WTC11 (cell line): ENCODE results near the gene VKORC1. TPM values are rescaled to one million over a fixed set of nuclear protein-coding genes. Genes with fewer than 3 reads are reported as not detected.

Experiments
- ATAC-seq: fragments of 200-7000 bp; cut with Tn5 transposase; 2 replicates; pipeline ENCODE4 v1.10.0; 2021; ENCODE audit warnings: mild to moderate bottlenecking, moderate library complexity
- CTCF ChIA-PET: fragments of 300-600 bp; sonication (Branson Sonifier 250); formaldehyde crosslinking; loops from one replicate; lab custom pipeline; 2021; ENCODE audit warnings: antibody characterized with exemption; lab: Charles Lee
- POLR2A ChIA-PET: fragments of 350-600 bp; sonication (Branson Sonifier 250); formaldehyde crosslinking; loops from one replicate; lab custom pipeline; 2021; ENCODE audit warnings: antibody characterized with exemption; lab: Charles Lee
- DNase-seq: peaks from one replicate; pipeline ENCODE4 v3.0.0; 2021; ENCODE audit warnings: low spot score
- H3K27ac Mint-ChIP-seq: 2 replicates; pipeline ENCODE4 v1.8.0; 2021; ENCODE audit warnings: mixed read lengths
- H3K27me3 Mint-ChIP-seq: 2 replicates; pipeline ENCODE4 v1.8.0; 2021; ENCODE audit warnings: low read depth, mild to moderate bottlenecking, moderate library complexity, mixed read lengths
- H3K36me3 Mint-ChIP-seq: 2 replicates; pipeline ENCODE4 v1.8.0; 2021; ENCODE audit warnings: mixed read lengths
- H3K4me1 Mint-ChIP-seq: 2 replicates; pipeline ENCODE4 v1.8.0; 2022; ENCODE audit warnings: mixed read lengths
- H3K4me3 Mint-ChIP-seq: 2 replicates; pipeline ENCODE4 v1.8.0; 2021; ENCODE audit warnings: mild to moderate bottlenecking, moderate library complexity, mixed read lengths
- H3K9me3 Mint-ChIP-seq: 2 replicates; pipeline ENCODE4 v1.8.0; 2021; ENCODE audit warnings: mixed read lengths
- ATF1 ChIP-seq: sonication (generic); formaldehyde crosslinking; IDR thresholded peaks from 2 replicates; pipeline ENCODE4 v1.8.1; 2023; ENCODE audit warnings: mild to moderate bottlenecking, moderate library complexity, missing genetic modification reagents
- FOXJ3 ChIP-seq: sonication (generic); formaldehyde crosslinking; IDR thresholded peaks from 2 replicates; pipeline ENCODE4 v1.9.0; 2021; ENCODE audit warnings: missing genetic modification reagents, mild to moderate bottlenecking, borderline replicate concordance
- GABPB1 ChIP-seq: sonication (generic); formaldehyde crosslinking; IDR thresholded peaks from 2 replicates; pipeline ENCODE4 v1.8.1; 2023; ENCODE audit warnings: mild to moderate bottlenecking, missing genetic modification reagents
- JUN ChIP-seq: sonication (generic); formaldehyde crosslinking; IDR thresholded peaks from 2 replicates; pipeline ENCODE4 v1.8.0; 2023; ENCODE audit warnings: mild to moderate bottlenecking, missing genetic modification reagents
- MXD4 ChIP-seq: fragments of 250-450 bp; sonication (Bioruptor Pico); IDR thresholded peaks from 2 replicates; pipeline ENCODE4 v1.8.0; 2021; ENCODE audit warnings: mild to moderate bottlenecking, moderate library complexity, borderline replicate concordance
- PRRX2 ChIP-seq: fragments of 250-450 bp; sonication (Bioruptor Pico); IDR thresholded peaks from 2 replicates; pipeline ENCODE4 v1.8.0; 2021; ENCODE audit warnings: mild to moderate bottlenecking
- RORB ChIP-seq: fragments of 250-450 bp; sonication (Bioruptor Pico); IDR thresholded peaks from 2 replicates; pipeline ENCODE4 v1.9.0; 2021; ENCODE audit warnings: mild to moderate bottlenecking
- SMAD3 ChIP-seq: sonication (generic); formaldehyde crosslinking; IDR thresholded peaks from 2 replicates; pipeline ENCODE4 v1.8.0; 2022; ENCODE audit warnings: missing genetic modification reagents, mild to moderate bottlenecking, borderline replicate concordance
- TEAD1 ChIP-seq: sonication (generic); formaldehyde crosslinking; IDR thresholded peaks from 2 replicates; pipeline ENCODE4 v1.8.0; 2022; ENCODE audit warnings: mild to moderate bottlenecking, missing genetic modification reagents
- TP53 ChIP-seq: sonication (generic); formaldehyde crosslinking; IDR thresholded peaks from 2 replicates; pipeline ENCODE4 v1.8.1; 2023; ENCODE audit warnings: mild to moderate bottlenecking, missing genetic modification reagents
- ZBTB21 ChIP-seq: sonication (generic); formaldehyde crosslinking; IDR thresholded peaks from 2 replicates; pipeline ENCODE4 v1.8.1; 2023; ENCODE audit warnings: mild to moderate bottlenecking, missing genetic modification reagents, borderline replicate concordance
- ZNF121 ChIP-seq: sonication (generic); formaldehyde crosslinking; IDR thresholded peaks from 2 replicates; pipeline ENCODE4 v1.8.0; 2023; ENCODE audit warnings: missing genetic modification reagents
- ZNF263 ChIP-seq: sonication (generic); formaldehyde crosslinking; IDR thresholded peaks from 2 replicates; pipeline ENCODE4 v1.8.1; 2022; ENCODE audit warnings: low read depth, mild to moderate bottlenecking, moderate library complexity, missing genetic modification reagents
- ZNF671 ChIP-seq: fragments of 250-450 bp; sonication (Bioruptor Pico); IDR thresholded peaks from 2 replicates; pipeline ENCODE4 v1.8.0; 2021; ENCODE audit warnings: mild to moderate bottlenecking
- total RNA-seq: library from RNA; stranded (reverse); gene quantifications from 3 replicates; pipeline ENCODE4 v1.2.3, GENCODE V29; 2021
- TF ChIP-seq, protein P1 (sequence below): sonication (generic); formaldehyde crosslinking; IDR thresholded peaks from 2 replicates; pipeline ENCODE4 v1.8.1; 2022; ENCODE audit warnings: mild to moderate bottlenecking, missing genetic modification reagents, moderate library complexity, borderline replicate concordance
- TF ChIP-seq, protein P2 (sequence below): sonication (generic); formaldehyde crosslinking; IDR thresholded peaks from 2 replicates; pipeline ENCODE4 v1.8.1; 2023; ENCODE audit warnings: mild to moderate bottlenecking, missing genetic modification reagents, moderate library complexity
- TF ChIP-seq, protein P3 (sequence below): fragments of 250-450 bp; sonication (Bioruptor Pico); IDR thresholded peaks from 2 replicates; pipeline ENCODE4 v1.9.0; 2021; ENCODE audit warnings: mild to moderate bottlenecking
- TF ChIP-seq, protein P4 (sequence below): fragments of 250-450 bp; sonication (Bioruptor Pico); IDR thresholded peaks from 2 replicates; pipeline ENCODE4 v1.8.0; 2021; ENCODE audit warnings: mild to moderate bottlenecking
- TF ChIP-seq, protein P5 (sequence below): sonication (generic); formaldehyde crosslinking; IDR thresholded peaks from 2 replicates; pipeline ENCODE4 v1.8.0; 2023; ENCODE audit warnings: mild to moderate bottlenecking, missing genetic modification reagents
- TF ChIP-seq, protein P6 (sequence below): sonication (generic); formaldehyde crosslinking; IDR thresholded peaks from 2 replicates; pipeline ENCODE4 v1.8.1; 2023; ENCODE audit warnings: mild to moderate bottlenecking, missing genetic modification reagents, borderline replicate concordance

VKORC1 gene
- total RNA-seq, 1 experiment from 2014 or later: 85.7 TPM

DNA sequence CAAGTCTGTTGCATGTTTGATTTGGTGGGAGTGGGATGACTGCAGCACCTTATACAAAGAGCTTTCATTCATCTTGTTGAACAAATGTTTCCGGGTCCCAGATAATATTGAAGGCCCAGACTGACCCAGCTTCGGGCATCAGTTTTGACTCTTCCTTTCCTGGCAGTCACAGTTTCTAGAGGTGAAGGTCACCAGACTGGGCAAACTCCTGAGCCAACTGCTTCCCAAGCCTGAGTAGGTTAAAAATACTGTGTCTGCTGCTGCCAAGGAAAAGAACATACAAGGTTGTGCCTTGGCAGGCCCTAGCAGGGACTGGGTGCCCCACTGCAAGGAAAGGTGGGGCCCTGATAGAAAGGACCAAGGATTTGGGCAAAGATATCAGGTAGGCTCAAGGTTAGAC lies 18.1 kb upstream of the VKORC1 start (continued):
- no peak for TF ChIP-seq TEAD1 (CRISPR knock-in tag)
- TF ChIP-seq ATF1 (CRISPR knock-in tag): no peak
- TF ChIP-seq ZNF121: no peak
- TF ChIP-seq, protein P1, sequence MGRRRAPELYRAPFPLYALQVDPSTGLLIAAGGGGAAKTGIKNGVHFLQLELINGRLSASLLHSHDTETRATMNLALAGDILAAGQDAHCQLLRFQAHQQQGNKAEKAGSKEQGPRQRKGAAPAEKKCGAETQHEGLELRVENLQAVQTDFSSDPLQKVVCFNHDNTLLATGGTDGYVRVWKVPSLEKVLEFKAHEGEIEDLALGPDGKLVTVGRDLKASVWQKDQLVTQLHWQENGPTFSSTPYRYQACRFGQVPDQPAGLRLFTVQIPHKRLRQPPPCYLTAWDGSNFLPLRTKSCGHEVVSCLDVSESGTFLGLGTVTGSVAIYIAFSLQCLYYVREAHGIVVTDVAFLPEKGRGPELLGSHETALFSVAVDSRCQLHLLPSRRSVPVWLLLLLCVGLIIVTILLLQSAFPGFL (CRISPR knock-in tag): no peak
- no peak for TF ChIP-seq GABPB1
- no peak for TF ChIP-seq FOXJ3 (CRISPR knock-in tag)
- TF ChIP-seq, all 79 proteins: peak for 0

DNA sequence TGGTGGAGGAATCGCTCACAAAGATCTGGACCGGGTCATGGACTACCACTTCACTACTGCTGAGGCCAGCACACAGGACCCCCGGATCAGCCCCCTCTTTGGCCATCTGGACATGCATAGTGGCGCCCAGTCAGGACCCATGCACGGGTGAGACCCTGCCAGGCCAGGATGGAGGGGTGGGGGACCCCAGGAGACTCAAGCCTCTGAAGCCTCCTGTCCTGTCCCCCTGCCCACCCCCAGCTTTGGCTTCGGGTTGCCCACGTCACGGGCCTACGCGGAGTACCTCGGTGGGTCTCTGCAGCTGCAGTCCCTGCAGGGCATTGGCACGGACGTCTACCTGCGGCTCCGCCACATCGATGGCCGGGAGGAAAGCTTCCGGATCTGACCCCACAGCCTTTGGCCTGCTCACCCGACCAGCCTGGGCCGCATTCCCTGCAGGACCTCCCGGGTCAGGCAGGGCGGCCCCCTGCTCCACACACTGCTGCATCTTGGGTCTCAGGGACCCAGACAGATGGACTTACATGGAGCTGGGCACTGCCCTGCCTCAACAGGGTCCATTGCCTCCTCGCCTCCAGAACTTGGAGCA lies 17.4 kb upstream of the VKORC1 start:
- H3K27ac Mint-ChIP-seq: no peak overlapping the region
- peaks cover 30% of the 10 kb centered on the region for H3K36me3 Mint-ChIP-seq
- no peak for ATAC-seq
- H3K27me3 Mint-ChIP-seq: no peaks in the 10 kb centered on the region
- no peak for DNase-seq
- TF ChIP-seq ZBTB21: no peak
- TF ChIP-seq, protein P2, sequence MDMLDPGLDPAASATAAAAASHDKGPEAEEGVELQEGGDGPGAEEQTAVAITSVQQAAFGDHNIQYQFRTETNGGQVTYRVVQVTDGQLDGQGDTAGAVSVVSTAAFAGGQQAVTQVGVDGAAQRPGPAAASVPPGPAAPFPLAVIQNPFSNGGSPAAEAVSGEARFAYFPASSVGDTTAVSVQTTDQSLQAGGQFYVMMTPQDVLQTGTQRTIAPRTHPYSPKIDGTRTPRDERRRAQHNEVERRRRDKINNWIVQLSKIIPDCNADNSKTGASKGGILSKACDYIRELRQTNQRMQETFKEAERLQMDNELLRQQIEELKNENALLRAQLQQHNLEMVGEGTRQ (CRISPR knock-in tag): no peak
- no peak for TF ChIP-seq JUN (CRISPR knock-in tag)
- no peak for TF ChIP-seq TP53
- TF ChIP-seq, protein P3, sequence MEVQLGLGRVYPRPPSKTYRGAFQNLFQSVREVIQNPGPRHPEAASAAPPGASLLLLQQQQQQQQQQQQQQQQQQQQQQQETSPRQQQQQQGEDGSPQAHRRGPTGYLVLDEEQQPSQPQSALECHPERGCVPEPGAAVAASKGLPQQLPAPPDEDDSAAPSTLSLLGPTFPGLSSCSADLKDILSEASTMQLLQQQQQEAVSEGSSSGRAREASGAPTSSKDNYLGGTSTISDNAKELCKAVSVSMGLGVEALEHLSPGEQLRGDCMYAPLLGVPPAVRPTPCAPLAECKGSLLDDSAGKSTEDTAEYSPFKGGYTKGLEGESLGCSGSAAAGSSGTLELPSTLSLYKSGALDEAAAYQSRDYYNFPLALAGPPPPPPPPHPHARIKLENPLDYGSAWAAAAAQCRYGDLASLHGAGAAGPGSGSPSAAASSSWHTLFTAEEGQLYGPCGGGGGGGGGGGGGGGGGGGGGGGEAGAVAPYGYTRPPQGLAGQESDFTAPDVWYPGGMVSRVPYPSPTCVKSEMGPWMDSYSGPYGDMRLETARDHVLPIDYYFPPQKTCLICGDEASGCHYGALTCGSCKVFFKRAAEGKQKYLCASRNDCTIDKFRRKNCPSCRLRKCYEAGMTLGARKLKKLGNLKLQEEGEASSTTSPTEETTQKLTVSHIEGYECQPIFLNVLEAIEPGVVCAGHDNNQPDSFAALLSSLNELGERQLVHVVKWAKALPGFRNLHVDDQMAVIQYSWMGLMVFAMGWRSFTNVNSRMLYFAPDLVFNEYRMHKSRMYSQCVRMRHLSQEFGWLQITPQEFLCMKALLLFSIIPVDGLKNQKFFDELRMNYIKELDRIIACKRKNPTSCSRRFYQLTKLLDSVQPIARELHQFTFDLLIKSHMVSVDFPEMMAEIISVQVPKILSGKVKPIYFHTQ: no peak
- TF ChIP-seq, protein P4, sequence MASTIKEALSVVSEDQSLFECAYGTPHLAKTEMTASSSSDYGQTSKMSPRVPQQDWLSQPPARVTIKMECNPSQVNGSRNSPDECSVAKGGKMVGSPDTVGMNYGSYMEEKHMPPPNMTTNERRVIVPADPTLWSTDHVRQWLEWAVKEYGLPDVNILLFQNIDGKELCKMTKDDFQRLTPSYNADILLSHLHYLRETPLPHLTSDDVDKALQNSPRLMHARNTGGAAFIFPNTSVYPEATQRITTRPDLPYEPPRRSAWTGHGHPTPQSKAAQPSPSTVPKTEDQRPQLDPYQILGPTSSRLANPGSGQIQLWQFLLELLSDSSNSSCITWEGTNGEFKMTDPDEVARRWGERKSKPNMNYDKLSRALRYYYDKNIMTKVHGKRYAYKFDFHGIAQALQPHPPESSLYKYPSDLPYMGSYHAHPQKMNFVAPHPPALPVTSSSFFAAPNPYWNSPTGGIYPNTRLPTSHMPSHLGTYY (CRISPR knock-in tag): no peak
- TF ChIP-seq SMAD3 (CRISPR knock-in tag): no peak
- H3K4me1 Mint-ChIP-seq: peaks cover 9% of the 10 kb centered on the region; the same call in 1 of the 2 replicates
- ChIA-PET POLR2A (no interaction called here), CTCF (no interaction called here)
- no peaks in the 10 kb centered on the region for H3K9me3 Mint-ChIP-seq
- H3K4me3 Mint-ChIP-seq: no peak overlapping the region

DNA sequence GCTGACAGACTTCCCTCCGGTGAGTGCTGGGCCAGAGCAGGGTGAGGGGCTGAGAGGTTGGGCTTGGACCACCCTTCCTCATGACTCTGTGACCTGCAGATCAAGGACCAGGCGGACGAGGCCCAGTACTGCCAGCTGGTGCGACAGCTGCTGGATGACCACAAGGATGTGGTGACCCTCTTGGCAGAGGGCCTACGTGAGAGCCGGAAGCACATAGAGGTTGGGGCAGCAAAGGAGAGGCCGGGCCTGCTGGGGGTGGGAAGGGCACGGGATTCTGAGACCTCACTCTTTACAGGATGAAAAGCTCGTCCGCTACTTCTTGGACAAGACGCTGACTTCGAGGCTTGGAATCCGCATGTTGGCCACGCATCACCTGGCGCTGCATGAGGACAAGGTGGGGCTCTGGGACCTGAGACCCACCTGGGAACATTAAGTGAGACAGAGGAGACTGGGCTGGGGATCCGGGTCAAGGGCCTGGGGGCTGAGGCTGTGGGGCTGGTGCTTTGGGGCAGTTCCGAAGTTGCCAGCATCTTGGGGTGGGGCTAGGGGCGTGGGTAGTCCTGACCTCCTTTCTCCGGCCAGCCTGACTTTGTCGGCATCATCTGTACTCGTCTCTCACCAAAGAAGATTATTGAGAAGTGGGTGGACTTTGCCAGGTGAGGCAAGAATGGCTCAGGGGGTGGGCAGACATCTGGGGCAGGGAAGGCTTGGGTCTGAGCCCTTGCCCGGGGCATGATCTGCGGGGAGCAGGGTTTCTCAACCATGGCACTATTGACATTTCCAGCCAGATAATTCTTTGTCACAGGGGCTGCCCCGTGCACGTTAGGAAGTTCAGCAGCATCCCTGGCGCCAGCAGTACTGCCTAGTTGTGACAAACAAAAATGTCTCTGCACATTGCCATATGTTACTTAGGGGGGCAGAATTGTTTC lies 15.8 kb upstream of the VKORC1 start:
- H3K27me3 Mint-ChIP-seq: no peaks in the 10 kb centered on the region
- ChIA-PET POLR2A (interaction anchor here (1.2 kb wide), 1 partner anchor 7 kb away, joined by 4 read pairs; the partner anchor contains the start of gene KAT8), CTCF (interaction anchor here (1.6 kb wide), 1 partner anchor 126 kb away, joined by 4 read pairs; the partner anchor contains the start of gene HSD3B7)
- H3K4me1 Mint-ChIP-seq: peaks cover 9% of the 10 kb centered on the region; the same call in 1 of the 2 replicates
- no peak overlapping the region for H3K27ac Mint-ChIP-seq
- ATAC-seq (no peak), DNase-seq (no peak)
- no peaks in the 10 kb centered on the region for H3K9me3 Mint-ChIP-seq
- peak overlapping the region; percentile 67 for H3K4me3 Mint-ChIP-seq
- peaks cover 30% of the 10 kb centered on the region for H3K36me3 Mint-ChIP-seq
- TF ChIP-seq, protein P5, sequence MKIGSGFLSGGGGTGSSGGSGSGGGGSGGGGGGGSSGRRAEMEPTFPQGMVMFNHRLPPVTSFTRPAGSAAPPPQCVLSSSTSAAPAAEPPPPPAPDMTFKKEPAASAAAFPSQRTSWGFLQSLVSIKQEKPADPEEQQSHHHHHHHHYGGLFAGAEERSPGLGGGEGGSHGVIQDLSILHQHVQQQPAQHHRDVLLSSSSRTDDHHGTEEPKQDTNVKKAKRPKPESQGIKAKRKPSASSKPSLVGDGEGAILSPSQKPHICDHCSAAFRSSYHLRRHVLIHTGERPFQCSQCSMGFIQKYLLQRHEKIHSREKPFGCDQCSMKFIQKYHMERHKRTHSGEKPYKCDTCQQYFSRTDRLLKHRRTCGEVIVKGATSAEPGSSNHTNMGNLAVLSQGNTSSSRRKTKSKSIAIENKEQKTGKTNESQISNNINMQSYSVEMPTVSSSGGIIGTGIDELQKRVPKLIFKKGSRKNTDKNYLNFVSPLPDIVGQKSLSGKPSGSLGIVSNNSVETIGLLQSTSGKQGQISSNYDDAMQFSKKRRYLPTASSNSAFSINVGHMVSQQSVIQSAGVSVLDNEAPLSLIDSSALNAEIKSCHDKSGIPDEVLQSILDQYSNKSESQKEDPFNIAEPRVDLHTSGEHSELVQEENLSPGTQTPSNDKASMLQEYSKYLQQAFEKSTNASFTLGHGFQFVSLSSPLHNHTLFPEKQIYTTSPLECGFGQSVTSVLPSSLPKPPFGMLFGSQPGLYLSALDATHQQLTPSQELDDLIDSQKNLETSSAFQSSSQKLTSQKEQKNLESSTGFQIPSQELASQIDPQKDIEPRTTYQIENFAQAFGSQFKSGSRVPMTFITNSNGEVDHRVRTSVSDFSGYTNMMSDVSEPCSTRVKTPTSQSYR: no peak
- TF ChIP-seq RORB (CRISPR knock-in tag) (no peak), ZNF263 (CRISPR knock-in tag) (no peak), MXD4 (no peak), PRRX2 (CRISPR knock-in tag) (no peak), ZNF671 (CRISPR knock-in tag) (no peak)
- TF ChIP-seq, protein P6, sequence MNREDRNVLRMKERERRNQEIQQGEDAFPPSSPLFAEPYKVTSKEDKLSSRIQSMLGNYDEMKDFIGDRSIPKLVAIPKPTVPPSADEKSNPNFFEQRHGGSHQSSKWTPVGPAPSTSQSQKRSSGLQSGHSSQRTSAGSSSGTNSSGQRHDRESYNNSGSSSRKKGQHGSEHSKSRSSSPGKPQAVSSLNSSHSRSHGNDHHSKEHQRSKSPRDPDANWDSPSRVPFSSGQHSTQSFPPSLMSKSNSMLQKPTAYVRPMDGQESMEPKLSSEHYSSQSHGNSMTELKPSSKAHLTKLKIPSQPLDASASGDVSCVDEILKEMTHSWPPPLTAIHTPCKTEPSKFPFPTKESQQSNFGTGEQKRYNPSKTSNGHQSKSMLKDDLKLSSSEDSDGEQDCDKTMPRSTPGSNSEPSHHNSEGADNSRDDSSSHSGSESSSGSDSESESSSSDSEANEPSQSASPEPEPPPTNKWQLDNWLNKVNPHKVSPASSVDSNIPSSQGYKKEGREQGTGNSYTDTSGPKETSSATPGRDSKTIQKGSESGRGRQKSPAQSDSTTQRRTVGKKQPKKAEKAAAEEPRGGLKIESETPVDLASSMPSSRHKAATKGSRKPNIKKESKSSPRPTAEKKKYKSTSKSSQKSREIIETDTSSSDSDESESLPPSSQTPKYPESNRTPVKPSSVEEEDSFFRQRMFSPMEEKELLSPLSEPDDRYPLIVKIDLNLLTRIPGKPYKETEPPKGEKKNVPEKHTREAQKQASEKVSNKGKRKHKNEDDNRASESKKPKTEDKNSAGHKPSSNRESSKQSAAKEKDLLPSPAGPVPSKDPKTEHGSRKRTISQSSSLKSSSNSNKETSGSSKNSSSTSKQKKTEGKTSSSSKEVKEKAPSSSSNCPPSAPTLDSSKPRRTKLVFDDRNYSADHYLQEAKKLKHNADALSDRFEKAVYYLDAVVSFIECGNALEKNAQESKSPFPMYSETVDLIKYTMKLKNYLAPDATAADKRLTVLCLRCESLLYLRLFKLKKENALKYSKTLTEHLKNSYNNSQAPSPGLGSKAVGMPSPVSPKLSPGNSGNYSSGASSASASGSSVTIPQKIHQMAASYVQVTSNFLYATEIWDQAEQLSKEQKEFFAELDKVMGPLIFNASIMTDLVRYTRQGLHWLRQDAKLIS (CRISPR knock-in tag): no peak
